GM12891 (cell line): ENCODE measurements around the gene YTHDF2.

ENCODE experiments used
- PAX5 ChIP-seq: IDR thresholded peaks from 2 replicates; pipeline ENCODE4 v1.6.1; 2011; ENCODE audit warnings: low read length, moderate library complexity, mild to moderate bottlenecking; ENCODE audit not compliant: insufficient read depth, severe bottlenecking
- POLR2AphosphoS5 ChIP-seq: IDR thresholded peaks from 2 replicates; pipeline ENCODE4 v1.6.1; 2011; ENCODE audit warnings: low read depth, low read length, control low read depth
- POU2F2 ChIP-seq: IDR thresholded peaks from 2 replicates; pipeline ENCODE4 v1.6.1; 2011; ENCODE audit warnings: low read depth, mild to moderate bottlenecking, control low read depth, low read length, moderate library complexity

DNA sequence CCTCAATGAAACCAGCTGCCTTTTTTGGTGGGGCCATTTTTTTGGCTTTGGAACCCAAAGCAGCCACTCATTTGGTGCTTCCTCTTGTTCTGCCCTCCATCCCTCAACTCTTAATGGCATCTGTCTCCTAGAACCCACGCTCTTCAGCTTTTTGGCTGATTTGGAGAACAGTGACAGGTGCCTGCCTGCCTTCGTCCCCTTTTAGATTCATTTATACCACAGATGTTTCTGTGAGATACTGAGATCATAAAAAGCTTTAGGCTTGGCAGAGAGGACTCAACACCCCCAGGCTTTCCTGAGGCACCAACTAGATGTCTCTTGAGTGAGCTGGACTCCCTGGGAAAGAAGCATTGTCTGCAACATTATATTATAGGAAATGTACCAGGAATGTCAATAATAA is 20.4 kb upstream of the YTHDF2 start:
- TF ChIP-seq PAX5 (no peak), POU2F2 (no peak), POLR2AphosphoS5 (no peak)
